Skeletal muscle satellite cell (primary cell): Measurements from ENCODE around the gene SIN3A.
"Not testable (repeated sequence)": the region's sequence is repeated elsewhere in the genome, so short reads cannot be mapped to it uniquely, and the experiment has no call there.

ENCODE experiments used
- H3K27me3 ChIP-seq: 2 replicates; pipeline ENCODE4 v1.7.0; 2013; ENCODE audit warnings: low read length; ENCODE audit not compliant: control insufficient read depth, insufficient read depth
- H3K36me3 ChIP-seq: 2 replicates; pipeline ENCODE4 v1.7.0; 2013; ENCODE audit warnings: mild to moderate bottlenecking, control low read depth, low read length; ENCODE audit not compliant: insufficient read depth
- H3K4me1 ChIP-seq: 2 replicates; pipeline ENCODE4 v1.7.0; 2013; ENCODE audit warnings: low read length; ENCODE audit not compliant: control insufficient read depth, insufficient read depth
- H3K4me2 ChIP-seq: 2 replicates; pipeline ENCODE4 v1.7.0; 2013; ENCODE audit warnings: mild to moderate bottlenecking, low read length
- H3K4me3 ChIP-seq: 2 replicates; pipeline ENCODE4 v1.7.0; 2013; ENCODE audit warnings: low read length
- H3K9ac ChIP-seq: 2 replicates; pipeline ENCODE4 v1.7.0; 2013; ENCODE audit warnings: mild to moderate bottlenecking, low read depth, low read length, moderate library complexity
- H3K9me3 ChIP-seq: replicated peaks from 2 replicates; pipeline ENCODE4 v1.7.0; 2013; ENCODE audit warnings: mild to moderate bottlenecking, control low read depth, low read length

The SIN3A gene

GRCh38 chr15:75352186-75353080 lies 99.1 kb downstream of the SIN3A start:
- no peak overlapping the region for H3K4me3 ChIP-seq
- H3K4me2 ChIP-seq = no peak overlapping the region
- H3K9me3 ChIP-seq = no peaks in the 10 kb centered on the region
- peaks cover 13% of the 10 kb centered on the region for H3K36me3 ChIP-seq
- no peak overlapping the region for H3K9ac ChIP-seq
- peaks cover 11% of the 10 kb centered on the region for H3K27me3 ChIP-seq
- H3K4me1 ChIP-seq = peaks cover 14% of the 10 kb centered on the region

- H3K4me3 ChIP-seq = no peak overlapping the region
- H3K36me3 ChIP-seq = peaks cover 2% of the 10 kb centered on the region
- H3K27me3 ChIP-seq = peaks cover 11% of the 10 kb centered on the region
- no peak overlapping the region for H3K4me2 ChIP-seq
- no peak overlapping the region for H3K9ac ChIP-seq
- no peaks in the 10 kb centered on the region for H3K9me3 ChIP-seq
- peaks cover 19% of the 10 kb centered on the region for H3K4me1 ChIP-seq
Observed at GRCh38 chr15:75350601-75351361, 100.7 kb downstream of the SIN3A start.

GRCh38 chr15:75349851-75350588 lies 101.5 kb downstream of the SIN3A start:
- Histone ChIP-seq H3K4me2 (no peak overlapping the region), H3K27me3 (peaks cover 11% of the 10 kb centered on the region), H3K9ac (no peak overlapping the region), H3K4me1 (peaks cover 19% of the 10 kb centered on the region), H3K4me3 (no peak overlapping the region), H3K9me3 (no peaks in the 10 kb centered on the region), H3K36me3 (no peaks in the 10 kb centered on the region)

GRCh38 chr15:75349351-75349669 lies 102.2 kb downstream of the SIN3A start:
- Histone ChIP-seq H3K4me2 (peak overlapping the region; percentile 95), H3K27me3 (peaks cover 11% of the 10 kb centered on the region), H3K4me1 (peaks cover 19% of the 10 kb centered on the region)
- H3K9me3 ChIP-seq, H3K4me3 ChIP-seq, H3K9ac ChIP-seq, H3K36me3 ChIP-seq: not testable (repeated sequence)

GRCh38 chr15:75348562-75349350 lies 102.7 kb downstream of the SIN3A start:
- H3K9me3 ChIP-seq = no peaks in the 10 kb centered on the region
- peaks cover 11% of the 10 kb centered on the region for H3K27me3 ChIP-seq
- peaks cover 19% of the 10 kb centered on the region for H3K4me1 ChIP-seq
- H3K36me3 ChIP-seq = no peaks in the 10 kb centered on the region
- peak overlapping the region; percentile 75 for H3K9ac ChIP-seq
- H3K4me2 ChIP-seq = peak overlapping the region; percentile 95
- H3K4me3 ChIP-seq = peak overlapping the region; percentile 77

- Histone ChIP-seq H3K4me2 (peak overlapping the region; percentile 95), H3K4me3 (peak overlapping the region; percentile 77), H3K9ac (peak overlapping the region; percentile 75), H3K9me3 (no peaks in the 10 kb centered on the region), H3K36me3 (no peaks in the 10 kb centered on the region), H3K27me3 (peaks cover 11% of the 10 kb centered on the region), H3K4me1 (peaks cover 19% of the 10 kb centered on the region)
Observed at GRCh38 chr15:75348034-75348561, 103.4 kb downstream of the SIN3A start.

- Histone ChIP-seq H3K4me1 (peaks cover 19% of the 10 kb centered on the region), H3K27me3 (peaks cover 11% of the 10 kb centered on the region), H3K4me2 (peak overlapping the region; percentile 95), H3K9ac (peak overlapping the region; percentile 75), H3K9me3 (no peaks in the 10 kb centered on the region), H3K36me3 (no peaks in the 10 kb centered on the region), H3K4me3 (peak overlapping the region; percentile 77)
Observed at GRCh38 chr15:75347222-75348033, 104.1 kb downstream of the SIN3A start.

- H3K9ac ChIP-seq = peak within 1 kb of the TSS; percentile 75
- peak within 1 kb of the TSS; percentile 77 for H3K4me3 ChIP-seq
- no peaks in the 10 kb centered on the region for H3K9me3 ChIP-seq
- no peaks in the 10 kb centered on the region for H3K36me3 ChIP-seq
- peak within 1 kb of the TSS; percentile 95 for H3K4me2 ChIP-seq
- peaks cover 11% of the 10 kb centered on the region for H3K27me3 ChIP-seq
- peaks cover 19% of the 10 kb centered on the region for H3K4me1 ChIP-seq
Observed at GRCh38 chr15:75346796-75347221, 104.7 kb downstream of the SIN3A start, which contains the start of gene NEIL1. NEIL1 (plus strand) TSS chr15:75347039; CDS start chr15:75348906, 1,867 bp downstream.

- not testable (repeated sequence) for H3K9ac ChIP-seq, H3K4me3 ChIP-seq, H3K9me3 ChIP-seq, H3K4me2 ChIP-seq, H3K27me3 ChIP-seq
- H3K4me1 ChIP-seq = peaks cover 17% of the 10 kb centered on the region
- peaks cover 16% of the 10 kb centered on the region for H3K36me3 ChIP-seq
Observed at GRCh38 chr15:75343953-75344352, 107.5 kb downstream of the SIN3A start.

- Histone ChIP-seq H3K27me3 (no peaks in the 10 kb centered on the region), H3K4me3 (no peak overlapping the region), H3K9ac (no peak overlapping the region), H3K4me2 (no peak overlapping the region), H3K36me3 (peaks cover 23% of the 10 kb centered on the region), H3K9me3 (no peaks in the 10 kb centered on the region), H3K4me1 (peaks cover 3% of the 10 kb centered on the region)
Observed at GRCh38 chr15:75342221-75342620, 109.3 kb downstream of the SIN3A start.
